Osteocyte (in vitro differentiated cells): ENCODE data around the gene PRKN. TPM values are rescaled to one million over a fixed set of nuclear protein-coding genes. Genes with fewer than 3 reads are reported as not detected.

ENCODE experiments used
- DNase-seq: peaks from one replicate; pipeline ENCODE4 v3.0.0; 2021; ENCODE audit warnings: mixed read lengths; ENCODE audit not compliant: unreplicated experiment; ENCODE audit errors: extremely low spot score
- H3K27ac Mint-ChIP-seq: one replicate; pipeline ENCODE4 v1.8.0; 2021; ENCODE audit warnings: mild to moderate bottlenecking, mixed read lengths; ENCODE audit not compliant: unreplicated experiment
- H3K27me3 Mint-ChIP-seq: one replicate; pipeline ENCODE4 v1.8.0; 2021; ENCODE audit warnings: mixed read lengths; ENCODE audit not compliant: unreplicated experiment
- H3K36me3 Mint-ChIP-seq: one replicate; pipeline ENCODE4 v1.8.0; 2021; ENCODE audit warnings: mixed read lengths; ENCODE audit not compliant: unreplicated experiment
- H3K4me1 Mint-ChIP-seq: one replicate; pipeline ENCODE4 v1.8.0; 2021; ENCODE audit warnings: mixed read lengths; ENCODE audit not compliant: unreplicated experiment
- H3K4me3 Mint-ChIP-seq: one replicate; pipeline ENCODE4 v1.8.0; 2021; ENCODE audit warnings: mild to moderate bottlenecking, moderate library complexity, mixed read lengths; ENCODE audit not compliant: unreplicated experiment
- H3K9me3 Mint-ChIP-seq: one replicate; pipeline ENCODE4 v1.8.0; 2021; ENCODE audit warnings: mixed read lengths; ENCODE audit not compliant: unreplicated experiment
- CTCF ChIP-seq: fragments of 200-600 bp; sonication (generic); IDR thresholded peaks from 2 replicates; pipeline ENCODE4 v1.5.0; 2021; ENCODE audit warnings: antibody characterized with exemption, mild to moderate bottlenecking, moderate library complexity
- total RNA-seq: library from RNA; stranded (reverse); gene quantifications from 2 replicates; pipeline ENCODE4 v1.2.1, GENCODE V29; 2021

Gene PRKN
- total RNA-seq, 1 donor from 2014 or later, result 13.4 TPM

DNA sequence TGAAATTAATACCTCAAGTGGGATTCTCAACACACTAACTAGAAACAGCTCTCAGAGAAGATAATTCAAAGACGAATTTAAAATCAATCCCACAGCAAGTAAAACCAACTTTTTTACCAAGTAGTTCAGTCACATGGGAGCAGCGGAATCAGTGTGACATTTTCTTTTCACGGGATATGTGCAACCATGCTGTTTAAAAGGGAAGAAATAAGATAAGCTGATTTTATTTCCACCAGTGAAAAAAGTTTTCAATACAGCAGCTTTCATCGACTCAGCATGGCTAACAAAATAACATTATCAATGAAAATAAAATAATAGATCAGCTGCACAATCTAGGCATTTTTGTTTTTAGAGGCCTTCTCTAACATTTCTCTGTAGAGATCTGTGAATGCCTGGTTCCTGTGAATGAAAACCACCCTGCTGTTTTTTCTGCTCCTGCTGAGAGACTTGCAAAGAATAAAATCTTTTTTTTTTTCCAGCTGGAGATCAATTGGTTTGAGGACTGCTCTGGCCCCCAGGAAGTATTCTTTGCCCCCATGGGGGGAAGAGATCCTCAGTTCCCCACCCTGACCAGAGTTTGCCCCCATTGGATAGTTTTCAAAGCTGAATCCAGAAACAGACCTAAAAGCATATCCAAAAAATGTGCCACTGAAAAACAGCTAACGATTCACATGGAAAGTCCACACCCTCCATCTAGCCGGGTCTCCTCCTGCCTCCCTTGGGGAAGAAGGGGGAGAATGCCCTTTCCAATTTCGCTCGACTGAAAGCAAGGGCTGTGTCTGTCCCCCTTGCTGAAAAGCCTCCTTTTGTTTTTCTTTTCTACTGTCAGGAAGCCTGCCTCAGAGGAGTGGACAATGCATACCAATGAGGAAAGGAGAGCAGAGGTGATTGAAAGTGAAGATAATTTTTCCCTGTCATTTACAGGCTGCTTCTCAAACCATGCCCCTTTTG lies 317.6 kb downstream of the PRKN start:
- peak overlapping the region; percentile 22 for H3K4me3 Mint-ChIP-seq
- DNase-seq, result no peak
- no peaks in the 10 kb centered on the region for H3K9me3 Mint-ChIP-seq
- no peak for TF ChIP-seq CTCF
- peaks cover 69% of the 10 kb centered on the region for H3K4me1 Mint-ChIP-seq
- peak overlapping the region; percentile 92 for H3K27ac Mint-ChIP-seq
- H3K27me3 Mint-ChIP-seq, result no peaks in the 10 kb centered on the region
- H3K36me3 Mint-ChIP-seq, result no peaks in the 10 kb centered on the region

- Mint-ChIP-seq H3K4me3 (no peak overlapping the region), H3K4me1 (peaks cover 77% of the 10 kb centered on the region), H3K9me3 (no peaks in the 10 kb centered on the region), H3K27me3 (no peaks in the 10 kb centered on the region), H3K36me3 (no peaks in the 10 kb centered on the region), H3K27ac (peak overlapping the region; percentile 92)
- TF ChIP-seq CTCF, result no peak
- no peak for DNase-seq
Measured at GRCh38 chr6:162408826-162409535, 318.6 kb downstream of the PRKN start.

- H3K9me3 Mint-ChIP-seq, result no peaks in the 10 kb centered on the region
- peak overlapping the region; percentile 5 for H3K4me3 Mint-ChIP-seq
- DNase-seq, result no peak
- no peak for TF ChIP-seq CTCF
- peak overlapping the region; percentile 70 for H3K27ac Mint-ChIP-seq
- H3K27me3 Mint-ChIP-seq, result no peaks in the 10 kb centered on the region
- peaks cover 46% of the 10 kb centered on the region for H3K4me1 Mint-ChIP-seq
- H3K36me3 Mint-ChIP-seq, result peaks cover 2% of the 10 kb centered on the region
Measured at GRCh38 chr6:162404951-162405350, 322.6 kb downstream of the PRKN start.

DNA sequence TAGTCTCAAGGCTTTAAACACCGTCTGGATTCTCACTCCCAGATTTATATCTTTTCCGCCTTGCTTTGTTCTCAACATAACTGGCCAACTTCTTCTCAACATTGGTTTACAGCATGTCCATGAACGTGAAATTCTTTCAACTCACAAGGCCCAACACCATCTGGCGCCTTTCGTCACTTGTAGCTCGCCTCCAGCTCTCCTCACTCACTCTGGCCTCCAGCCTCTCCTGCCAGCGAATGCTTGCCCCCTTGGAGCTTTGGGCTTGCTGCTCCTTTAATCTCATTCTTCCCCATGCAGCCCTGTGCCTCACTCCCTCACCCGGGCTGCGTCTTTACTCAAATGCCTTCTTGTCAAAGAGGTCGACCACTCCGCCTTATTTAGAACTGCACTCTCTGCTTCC lies 324.5 kb downstream of the PRKN start:
- Mint-ChIP-seq H3K4me1 (peaks cover 30% of the 10 kb centered on the region), H3K4me3 (no peak overlapping the region), H3K36me3 (peaks cover 7% of the 10 kb centered on the region)

More for the DNA sequence above, 324.5 kb downstream of the PRKN start:
- no peak for TF ChIP-seq CTCF
- Mint-ChIP-seq H3K9me3 (peaks cover 12% of the 10 kb centered on the region), H3K27ac (no peak overlapping the region), H3K27me3 (no peaks in the 10 kb centered on the region)
- no peak for DNase-seq
